Loucy (cell line): ENCODE data around the gene TMEM178A.

ENCODE experiments used
- EZH2phosphoT487 ChIP-seq: fragments of 200-600 bp; IDR thresholded peaks from 2 replicates; pipeline ENCODE4 v1.6.1; 2018; ENCODE audit warnings: antibody characterized with exemption, mild to moderate bottlenecking, moderate library complexity, borderline replicate concordance
- TF ChIP-seq, protein P1 (sequence below): fragments of 200-600 bp; sonication (generic); conservative IDR thresholded peaks from 2 replicates; pipeline ENCODE4 v1.5.1; 2014; ENCODE audit warnings: mild to moderate bottlenecking, antibody characterized with exemption, low read length

GRCh38 chr2:39686456-39686855 is 20.7 kb downstream of the TMEM178A start:
- TF ChIP-seq, protein P1, sequence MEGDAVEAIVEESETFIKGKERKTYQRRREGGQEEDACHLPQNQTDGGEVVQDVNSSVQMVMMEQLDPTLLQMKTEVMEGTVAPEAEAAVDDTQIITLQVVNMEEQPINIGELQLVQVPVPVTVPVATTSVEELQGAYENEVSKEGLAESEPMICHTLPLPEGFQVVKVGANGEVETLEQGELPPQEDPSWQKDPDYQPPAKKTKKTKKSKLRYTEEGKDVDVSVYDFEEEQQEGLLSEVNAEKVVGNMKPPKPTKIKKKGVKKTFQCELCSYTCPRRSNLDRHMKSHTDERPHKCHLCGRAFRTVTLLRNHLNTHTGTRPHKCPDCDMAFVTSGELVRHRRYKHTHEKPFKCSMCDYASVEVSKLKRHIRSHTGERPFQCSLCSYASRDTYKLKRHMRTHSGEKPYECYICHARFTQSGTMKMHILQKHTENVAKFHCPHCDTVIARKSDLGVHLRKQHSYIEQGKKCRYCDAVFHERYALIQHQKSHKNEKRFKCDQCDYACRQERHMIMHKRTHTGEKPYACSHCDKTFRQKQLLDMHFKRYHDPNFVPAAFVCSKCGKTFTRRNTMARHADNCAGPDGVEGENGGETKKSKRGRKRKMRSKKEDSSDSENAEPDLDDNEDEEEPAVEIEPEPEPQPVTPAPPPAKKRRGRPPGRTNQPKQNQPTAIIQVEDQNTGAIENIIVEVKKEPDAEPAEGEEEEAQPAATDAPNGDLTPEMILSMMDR = no peak
- TF ChIP-seq EZH2phosphoT487 = no peak
